LNCaP clone FGC (cell line): ENCODE data around the gene NCOA1.
"Not testable (repeated sequence)": the region's sequence is repeated elsewhere in the genome, so short reads cannot be mapped to it uniquely, and the experiment has no call there.

Experiments
- DNase-seq: peaks from one replicate; pipeline ENCODE4 v3.0.0-alpha.2; 2011; ENCODE audit warnings: low read depth
- H3K4me3 ChIP-seq: 2 replicates; pipeline ENCODE4 v1.5.1; 2011; ENCODE audit warnings: mild to moderate bottlenecking, low read depth, low read length, control low read depth
- CTCF ChIP-seq: IDR thresholded peaks from 2 replicates; pipeline ENCODE4 v1.5.1; 2012; ENCODE audit warnings: mild to moderate bottlenecking; ENCODE audit not compliant: control insufficient read depth, insufficient read depth; ENCODE audit errors: extremely low read depth

NCOA1 gene

DNA sequence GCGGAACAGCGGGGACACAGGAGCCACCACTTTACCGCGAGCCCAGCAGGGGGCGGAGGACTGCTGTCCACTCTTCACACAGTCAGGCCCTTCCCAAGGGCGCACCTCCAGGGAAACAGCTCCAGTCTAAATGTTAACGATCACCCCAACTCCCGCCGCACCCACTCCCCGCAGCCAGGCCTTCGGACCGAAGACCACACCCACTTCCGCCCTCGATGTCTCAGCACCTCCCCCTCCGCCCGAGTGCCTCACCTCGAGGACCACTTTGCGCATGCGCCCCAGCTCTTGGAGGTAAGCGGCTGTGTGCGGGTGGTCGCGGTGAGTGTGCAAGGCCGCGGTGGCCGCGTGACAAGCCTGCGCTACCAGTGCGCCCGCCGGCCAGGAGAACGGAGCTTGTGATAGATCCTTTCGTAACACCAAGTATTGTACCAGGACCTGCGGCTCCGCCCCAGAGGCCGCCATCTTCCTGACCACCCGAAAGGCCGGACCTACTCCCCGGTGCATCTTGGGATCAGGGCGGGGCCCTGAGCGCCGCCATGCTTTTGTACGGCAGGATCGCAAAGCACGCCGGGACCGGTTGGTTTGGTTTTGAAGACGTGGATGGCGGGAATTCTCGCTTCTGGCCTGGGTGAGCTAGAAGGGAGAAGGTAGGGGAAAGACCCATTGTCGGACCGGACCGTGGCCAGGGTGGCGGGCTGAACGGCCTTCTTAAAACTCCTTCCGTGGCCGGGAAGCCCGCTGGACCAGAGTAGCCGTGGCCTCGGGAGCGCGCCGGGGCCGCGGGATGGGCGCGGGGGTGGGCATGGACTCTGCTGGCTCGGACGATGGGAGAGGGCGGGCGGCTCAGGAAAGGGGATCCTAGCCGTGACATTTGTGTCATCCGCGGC is 302.1 kb downstream of the NCOA1 start, which contains the start of the genes CENPO and PTRHD1:
TSS of gene CENPO (plus strand) at position 552 of the 887 bp plus-strand sequence. CDS start 495 bp downstream, outside the sequence.
TSS of gene PTRHD1 (minus strand) at position 518 of the 887 bp plus-strand sequence. CDS start at position 504, 14 bp downstream.
- H3K4me3 ChIP-seq, result peak within 1 kb of the TSS; percentile 82
- peak; percentile 64 for TF ChIP-seq CTCF
- peak; percentile 90 for DNase-seq

DNA sequence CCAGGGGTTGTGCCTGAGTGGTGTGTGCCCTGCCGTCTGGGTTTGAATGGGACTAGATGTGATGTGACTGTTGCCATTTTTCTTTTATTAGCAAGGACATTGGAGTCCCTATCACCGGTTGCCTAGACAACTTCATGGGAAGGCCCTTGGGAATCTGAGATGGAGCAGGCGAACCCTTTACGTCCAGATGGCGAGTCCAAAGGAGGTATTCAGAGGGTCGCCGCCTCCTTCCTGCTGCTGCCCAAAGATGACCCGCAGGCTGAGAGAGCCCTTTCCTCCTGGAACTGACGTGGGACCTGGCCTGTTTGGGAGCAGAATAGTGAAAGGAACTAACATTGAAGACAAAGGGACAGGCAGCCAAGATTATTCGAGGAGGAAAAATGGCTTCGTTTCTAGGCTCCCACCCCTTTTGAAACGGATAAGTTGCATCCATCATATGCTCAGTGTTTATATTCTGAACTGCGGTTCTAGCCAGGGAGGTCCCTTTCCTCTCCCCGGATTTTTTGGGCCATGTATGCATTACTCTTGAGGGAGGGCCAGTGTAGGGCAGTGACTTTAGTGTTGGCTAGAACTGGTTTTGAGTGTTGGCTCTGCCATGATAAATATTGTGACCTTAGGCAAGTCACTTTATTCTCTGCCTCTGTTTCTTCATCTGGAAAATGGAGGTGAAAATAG is 302.8 kb downstream of the NCOA1 start:
- peak overlapping the region; percentile 82 for H3K4me3 ChIP-seq
- no peak for TF ChIP-seq CTCF
- no peak for DNase-seq

DNA sequence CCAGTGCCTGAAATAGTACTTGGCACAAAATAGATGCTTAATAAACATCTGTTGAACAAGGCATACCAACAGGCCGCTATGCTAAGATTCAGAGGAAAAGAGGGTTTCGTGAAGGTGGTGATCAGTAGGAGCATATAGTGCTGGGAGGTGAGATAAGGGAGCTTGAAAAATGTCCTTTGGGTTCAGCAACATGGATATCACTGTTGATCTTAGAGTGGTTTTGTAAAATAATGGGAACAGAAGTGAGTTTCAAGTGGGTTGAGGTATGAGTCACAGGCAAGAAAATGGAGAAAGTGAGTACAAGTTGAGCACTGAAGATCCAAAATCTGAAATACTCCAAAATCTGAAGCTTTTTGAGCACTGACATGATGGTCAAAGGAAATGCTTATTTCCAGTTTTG is 306.6 kb downstream of the NCOA1 start:
- no peak for TF ChIP-seq CTCF
- H3K4me3 ChIP-seq, result no peak overlapping the region
- DNase-seq, result no peak

- H3K4me3 ChIP-seq, DNase-seq: not testable (repeated sequence)
These were observed 309.4 kb downstream of the NCOA1 start for GRCh38 chr2:24800487-24800886.

GRCh38 chr2:24805811-24806660 is 315.0 kb downstream of the NCOA1 start:
- not testable (repeated sequence) for DNase-seq

DNA sequence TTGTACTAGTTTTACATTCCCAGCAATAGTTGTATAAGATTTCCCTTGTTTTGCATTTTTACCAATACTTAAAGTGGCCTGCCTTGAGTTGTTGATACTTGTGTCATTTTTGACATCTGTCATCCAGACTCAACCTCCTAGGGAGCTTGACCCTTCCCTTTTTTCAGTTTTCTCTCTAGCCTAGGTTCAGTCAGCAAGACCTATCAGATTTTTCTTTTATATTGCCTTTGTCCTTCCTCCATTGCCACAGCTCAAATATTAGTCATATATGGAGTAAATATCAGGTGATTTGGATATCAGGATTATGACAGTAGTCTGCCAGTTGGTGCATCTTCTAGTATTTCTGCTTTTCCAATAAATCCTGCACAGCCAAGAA is 315.6 kb downstream of the NCOA1 start:
- no peak overlapping the region for H3K4me3 ChIP-seq
- no peak for TF ChIP-seq CTCF
- DNase-seq, result no peak

More at GRCh38 chr2:24805811-24806660, 315.0 kb downstream of the NCOA1 start:
- H3K4me3 ChIP-seq, result not testable (repeated sequence)

- no peak overlapping the region for H3K4me3 ChIP-seq
- TF ChIP-seq CTCF, result no peak
- no peak for DNase-seq
These were observed 318.4 kb downstream of the NCOA1 start for GRCh38 chr2:24809316-24810007.
